Measurements from ENCODE around the gene PCED1A. TPM values are rescaled to one million over a fixed set of nuclear protein-coding genes. Genes with fewer than 3 reads are reported as not detected.

Gene PCED1A, protein sequence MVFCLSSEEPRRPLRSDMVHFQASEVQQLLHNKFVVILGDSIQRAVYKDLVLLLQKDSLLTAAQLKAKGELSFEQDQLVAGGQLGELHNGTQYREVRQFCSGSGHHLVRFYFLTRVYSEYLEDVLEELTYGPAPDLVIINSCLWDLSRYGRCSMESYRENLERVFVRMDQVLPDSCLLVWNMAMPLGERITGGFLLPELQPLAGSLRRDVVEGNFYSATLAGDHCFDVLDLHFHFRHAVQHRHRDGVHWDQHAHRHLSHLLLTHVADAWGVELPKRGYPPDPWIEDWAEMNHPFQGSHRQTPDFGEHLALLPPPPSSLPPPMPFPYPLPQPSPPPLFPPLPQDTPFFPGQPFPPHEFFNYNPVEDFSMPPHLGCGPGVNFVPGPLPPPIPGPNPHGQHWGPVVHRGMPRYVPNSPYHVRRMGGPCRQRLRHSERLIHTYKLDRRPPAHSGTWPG
- 20.4 and 59.7 TPM in 2 replicates for total RNA-seq

DNA sequence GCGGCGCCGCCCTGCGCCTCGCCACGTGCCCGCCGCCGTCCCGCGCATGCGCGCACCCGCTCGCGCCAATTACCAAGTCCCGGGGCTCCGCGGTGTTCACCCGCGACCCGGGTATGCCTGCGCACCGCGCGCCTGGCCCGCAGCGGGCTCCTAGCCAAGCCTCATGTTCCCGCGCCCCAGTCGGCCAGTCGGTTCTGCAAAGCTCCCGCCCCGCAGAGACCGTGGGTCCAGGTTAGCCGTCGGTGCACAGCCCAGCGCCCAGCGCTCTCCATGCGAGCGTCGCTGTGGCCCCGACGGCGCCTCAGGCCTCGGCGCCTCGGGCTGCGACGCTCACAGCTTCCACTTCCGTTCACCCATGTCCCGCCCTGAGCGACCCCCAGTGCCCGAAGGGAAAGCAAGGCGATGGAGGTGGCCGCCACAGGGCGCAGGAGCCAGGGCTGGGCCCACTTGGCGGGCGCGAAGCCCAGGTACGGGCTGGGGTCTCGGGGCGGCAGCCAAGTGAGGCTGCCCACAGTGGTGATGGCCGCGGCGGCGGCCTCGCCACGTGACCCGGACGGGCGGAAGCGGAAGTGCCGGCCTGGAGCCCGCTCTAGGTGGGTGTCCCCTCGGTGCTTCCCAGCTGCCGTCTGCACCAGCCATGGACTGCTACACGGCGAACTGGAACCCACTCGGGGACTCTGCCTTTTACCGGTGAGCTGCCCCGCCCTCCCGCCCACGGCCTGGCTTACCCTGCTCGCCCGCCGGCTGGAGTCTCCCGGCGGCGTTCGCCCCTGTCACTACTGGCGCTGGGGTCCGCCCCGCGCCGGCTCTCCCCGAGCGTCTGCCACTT, at the start of gene PCED1A, which contains the start of gene VPS16:
Gene PCED1A, minus strand, starts transcription at position 518 of the 829 bp plus-strand sequence. CDS start 743 bp downstream, outside the sequence.
Gene VPS16, plus strand, starts transcription at position 608 of the 829 bp plus-strand sequence. Its CDS starts 30 bp downstream, at position 638.

DNA sequence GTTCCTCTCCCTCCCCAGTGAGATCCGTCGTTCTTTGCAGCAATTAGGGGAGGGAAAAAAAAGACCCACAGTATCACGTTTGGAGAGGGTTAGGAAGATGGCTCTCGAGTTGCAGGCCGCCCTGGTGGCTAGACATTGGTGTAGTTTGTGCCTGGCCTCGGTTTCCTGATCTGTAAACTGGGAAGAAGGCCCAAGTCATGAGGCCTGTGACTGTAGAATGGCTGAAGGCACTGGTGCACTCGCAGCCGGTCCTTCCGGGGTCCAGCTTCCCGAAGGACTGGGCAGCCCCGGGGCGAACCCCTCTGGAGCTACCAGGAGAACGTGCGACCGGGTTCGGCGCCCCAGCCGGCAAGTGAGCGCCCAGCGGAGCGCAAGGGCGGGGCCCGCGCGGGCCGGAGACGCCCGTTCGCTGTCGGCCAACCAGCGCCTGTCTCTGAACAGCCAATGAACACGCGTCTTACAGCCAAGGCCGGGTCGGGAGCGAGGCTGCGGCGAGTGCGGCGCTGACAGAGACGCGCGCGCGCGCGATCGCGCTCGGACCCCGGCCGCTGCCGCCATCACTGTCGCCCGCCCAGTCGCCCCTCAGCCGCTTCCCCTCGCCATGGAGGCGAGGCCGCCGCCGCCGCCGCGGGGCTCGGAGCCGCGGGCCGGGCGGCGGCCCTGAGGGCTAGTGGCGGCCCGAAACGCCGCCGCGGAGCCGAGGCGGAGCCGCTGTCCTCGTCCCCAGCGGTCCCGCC, 32.7 kb upstream of the PCED1A start, which contains the start of gene PTPRA:
Gene PTPRA, plus strand, starts transcription at position 472 of the 737 bp plus-strand sequence. CDS start 90,797 bp downstream, outside the sequence.

DNA sequence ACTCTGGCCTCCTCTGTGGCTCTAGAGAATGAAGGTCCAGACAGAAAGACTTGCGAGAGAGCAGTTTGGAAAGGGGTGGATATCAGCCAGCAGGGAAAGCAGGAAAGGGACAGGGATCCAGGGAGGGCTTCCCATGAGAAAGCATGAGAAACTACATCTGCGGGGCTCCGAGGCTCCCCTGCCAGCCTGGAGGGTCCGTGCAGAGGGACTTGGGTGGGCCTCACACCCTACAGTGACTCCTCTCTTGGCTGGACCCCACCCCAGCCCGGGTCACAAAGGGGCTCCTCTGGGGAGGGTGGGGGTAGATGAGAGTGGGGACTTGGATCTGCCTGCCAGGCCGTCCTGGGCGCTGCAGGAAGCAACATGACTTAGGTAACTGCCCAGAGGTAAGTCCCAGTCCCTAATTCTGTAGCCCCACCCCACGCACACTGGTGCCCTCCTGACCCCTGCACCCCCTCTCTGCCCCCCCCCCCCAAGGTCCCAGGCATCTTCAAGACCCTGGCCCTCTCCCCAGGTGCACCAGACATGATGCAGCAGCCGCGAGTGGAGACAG, 24.3 kb downstream of the PCED1A start, which contains the start of gene TMEM239:
Gene TMEM239, plus strand, starts transcription at position 335 of the 553 bp plus-strand sequence. Its CDS starts 191 bp downstream, at position 526.

DNA sequence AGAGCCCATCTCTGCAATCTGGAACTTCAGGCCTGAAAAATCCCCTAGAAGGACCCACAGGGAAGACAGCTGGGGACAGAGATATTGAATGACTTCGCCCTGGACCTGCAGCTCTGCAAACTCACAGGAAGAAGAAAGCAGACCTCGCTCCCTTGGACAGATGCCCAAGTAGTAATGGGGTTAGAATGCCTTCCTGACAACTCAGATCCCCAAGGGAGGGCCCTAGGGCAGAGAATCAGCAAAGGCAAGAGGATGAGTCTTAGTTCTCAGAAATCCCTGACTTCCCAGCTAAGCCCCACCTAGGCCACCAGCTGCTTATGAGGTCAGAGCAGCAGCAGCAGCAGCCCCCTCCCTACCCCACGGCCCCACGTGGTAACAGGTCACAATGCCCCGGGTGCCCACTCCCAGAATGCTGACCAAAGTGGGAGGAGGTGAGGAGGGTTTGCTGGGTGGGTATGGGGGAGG, 25.8 kb downstream of the PCED1A start, which contains the start of gene C20orf141:
Gene C20orf141, plus strand, starts transcription at position 401 of the 465 bp plus-strand sequence. CDS start 198 bp downstream, outside the sequence.

DNA sequence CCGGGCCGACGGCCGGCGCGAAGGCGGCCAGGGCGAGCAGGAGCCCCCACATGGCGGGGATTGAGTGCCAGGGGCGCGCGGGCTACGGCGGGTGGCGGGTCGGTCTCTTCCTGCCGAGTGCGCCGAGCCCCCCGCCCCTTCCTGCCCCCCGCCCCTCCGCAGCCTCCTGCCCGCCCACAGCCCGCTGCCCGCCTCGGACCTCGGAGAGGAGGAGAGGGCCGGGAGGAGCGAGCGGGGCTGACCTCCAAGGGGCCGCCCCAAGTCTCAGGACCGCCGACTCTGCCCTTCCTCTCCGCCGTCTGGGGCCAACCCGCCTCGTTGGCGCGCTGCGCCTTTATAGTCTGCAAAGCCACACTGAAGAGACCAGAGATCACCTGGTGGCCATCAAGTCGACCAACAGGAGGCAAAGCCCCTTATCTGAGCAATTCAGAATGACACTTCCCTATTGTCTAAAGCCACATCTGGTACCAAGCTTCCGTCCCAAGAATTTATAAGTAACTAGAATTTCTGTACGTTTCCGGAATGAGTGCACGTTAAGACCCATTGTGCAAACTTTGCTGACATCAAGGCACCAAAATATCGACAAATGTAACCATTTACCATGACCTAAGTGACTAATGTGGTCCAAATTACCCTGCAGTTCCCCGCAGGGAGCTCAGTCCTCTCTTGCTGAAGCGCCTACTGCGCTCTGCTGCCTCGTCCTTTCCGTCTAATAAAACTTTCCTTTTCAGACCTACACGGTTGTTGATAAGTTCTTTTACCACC, 39.8 kb downstream of the PCED1A start, which contains the start of gene CPXM1:
Gene CPXM1, minus strand, starts transcription at position 107 of the 765 bp plus-strand sequence. Its CDS starts 55 bp downstream, at position 52.

Other genes starting within 250 kb of the PCED1A start
- gene NOP56, start 188.0 kb downstream of the PCED1A start, total RNA-seq, result 72.0 and 150 TPM in 2 replicates
- gene IDH3B, start 176.4 kb downstream of the PCED1A start, total RNA-seq, result 96.6 and 108 TPM in 2 replicates
- gene EBF4, start 147.9 kb downstream of the PCED1A start, total RNA-seq, result 0.98 and 7.2 TPM in 2 replicates
- gene CPXM1, start 40.0 kb downstream of the PCED1A start, total RNA-seq, result 50.2 and 158 TPM in 2 replicates
- 0.76 TPM in 1 of 2 replicates, not detected in the other for gene C20orf141, start 25.7 kb downstream of the PCED1A start, total RNA-seq
- gene TMEM239, start 24.3 kb downstream of the PCED1A start, total RNA-seq, result not detected in 2 replicates
- 32.4 and 45.8 TPM in 2 replicates for gene VPS16, start 90 bp upstream of the PCED1A start, total RNA-seq
- gene PTPRA, start 32.8 kb upstream of the PCED1A start, total RNA-seq, result 30.3 and 42.7 TPM in 2 replicates
- 0.25 TPM in 1 of 2 replicates, not detected in the other for gene GNRH2, start 203.0 kb upstream of the PCED1A start, total RNA-seq
- 66.2 and 86.5 TPM in 2 replicates for gene MRPS26, start 205.4 kb upstream of the PCED1A start, total RNA-seq
- not detected in 2 replicates for gene OXT, start 231.0 kb upstream of the PCED1A start, total RNA-seq
- gene AVP, start 244.1 kb upstream of the PCED1A start, total RNA-seq, result not detected in 2 replicates

Measured in mesangial cell (primary cell).